HL-60 (cell line): ENCODE measurements around the gene TCP11.

ENCODE experiments used
- DNase-seq, 2 experiments: peaks; one replicate each; pipeline ENCODE4 v3.0.0-alpha.2; 2010 to 2020; ENCODE audit warnings: low read depth in 1 of 2, low spot score in 1 of 2
- H3K27ac ChIP-seq: fragments of 250-450 bp; sonication (Bioruptor Pico); replicated peaks from 2 replicates; pipeline ENCODE4 v1.5.1; 2020; ENCODE audit warnings: mild to moderate bottlenecking, moderate library complexity
- H3K27me3 ChIP-seq: fragments of 250-450 bp; sonication (Bioruptor Pico); 2 replicates; pipeline ENCODE4 v1.5.1; 2021; ENCODE audit warnings: mild to moderate bottlenecking, moderate library complexity; ENCODE audit not compliant: insufficient read depth, poor library complexity, severe bottlenecking
- H3K4me3 ChIP-seq: replicated peaks from 2 replicates; pipeline ENCODE4 v1.5.1; 2011; ENCODE audit warnings: mild to moderate bottlenecking, control low read depth, low read length; ENCODE audit not compliant: insufficient read depth
- CTCF ChIP-seq: IDR thresholded peaks from one replicate; pipeline ENCODE4 v1.5.1; 2011; ENCODE audit warnings: low read length, control low read depth, inconsistent platforms; ENCODE audit not compliant: insufficient read depth
- GABPA ChIP-seq: IDR thresholded peaks from 2 replicates; pipeline ENCODE4 v1.6.1; 2012; ENCODE audit warnings: low read depth
- POLR2AphosphoS5 ChIP-seq: IDR thresholded peaks from 2 replicates; pipeline ENCODE4 v1.6.1; 2012; ENCODE audit warnings: low read depth
- REST ChIP-seq: IDR thresholded peaks from 2 replicates; pipeline ENCODE4 v1.6.1; 2012; ENCODE audit warnings: low read depth; ENCODE audit not compliant: insufficient replicate concordance
- SPI1 ChIP-seq: IDR thresholded peaks from 2 replicates; pipeline ENCODE4 v1.6.1; 2012; ENCODE audit warnings: low read depth, mild to moderate bottlenecking, borderline replicate concordance

Gene TCP11

GRCh38 chr6:35072051-35072697 lies 69.0 kb downstream of the TCP11 start:
- TF ChIP-seq POLR2AphosphoS5 (no peak), SPI1 (no peak), GABPA (no peak), CTCF (no peak), REST (no peak)

GRCh38 chr6:35071347-35071994 lies 69.7 kb downstream of the TCP11 start:
- H3K27ac ChIP-seq = no peak overlapping the region
- no peak overlapping the region for H3K4me3 ChIP-seq
- TF ChIP-seq SPI1 (no peak), GABPA (no peak), CTCF (no peak), POLR2AphosphoS5 (no peak)
- DNase-seq = no peak
- H3K27me3 ChIP-seq = no peaks in the 10 kb centered on the region

More at GRCh38 chr6:35072051-35072697, 69.0 kb downstream of the TCP11 start:
- H3K27me3 ChIP-seq = no peaks in the 10 kb centered on the region
- H3K4me3 ChIP-seq = no peak overlapping the region
- no peak for DNase-seq
- H3K27ac ChIP-seq = no peak overlapping the region

- Histone ChIP-seq H3K27ac (no peak overlapping the region), H3K27me3 (no peaks in the 10 kb centered on the region), H3K4me3 (no peak overlapping the region)
- TF ChIP-seq POLR2AphosphoS5 (no peak), GABPA (no peak), CTCF (no peak), SPI1 (no peak), REST (no peak)
- no peak for DNase-seq
These were observed 71.0 kb downstream of the TCP11 start for GRCh38 chr6:35070111-35070510.

- Histone ChIP-seq H3K4me3 (no peak overlapping the region), H3K27me3 (no peaks in the 10 kb centered on the region), H3K27ac (no peak overlapping the region)
- no peak for DNase-seq
- TF ChIP-seq GABPA = no peak
- TF ChIP-seq POLR2AphosphoS5 = no peak
- no peak for TF ChIP-seq REST
- TF ChIP-seq CTCF = no peak
- TF ChIP-seq SPI1 = no peak
These were observed 71.9 kb downstream of the TCP11 start for GRCh38 chr6:35069262-35069661.
